ENCODE measurements around the gene SLC25A44.

SLC25A44 gene

GRCh38 chr1:156244126-156244525 is 50.2 kb downstream of the SLC25A44 start:
- no peak for DNase-seq

GRCh38 chr1:156244712-156245111 is 50.8 kb downstream of the SLC25A44 start:
- DNase-seq, result no peak

- no peak for DNase-seq
Measured at GRCh38 chr1:156245451-156246232, 51.7 kb downstream of the SLC25A44 start.

- DNase-seq, result no peak
Measured at GRCh38 chr1:156246241-156246780, 52.4 kb downstream of the SLC25A44 start.

GRCh38 chr1:156246781-156247459 is 53.0 kb downstream of the SLC25A44 start:
- DNase-seq, result no peak

GRCh38 chr1:156247460-156248322 is 53.8 kb downstream of the SLC25A44 start, which contains the start of gene PAQR6:
Gene PAQR6, minus strand, starts transcription at chr1:156248056. Its CDS starts 1,325 bp downstream, at chr1:156246731.
- no peak for DNase-seq

GRCh38 chr1:156248323-156248683 is 54.4 kb downstream of the SLC25A44 start:
- DNase-seq, result no peak

- no peak for DNase-seq
Measured at GRCh38 chr1:156249593-156249992, 55.7 kb downstream of the SLC25A44 start.

GRCh38 chr1:156251527-156251926 is 57.6 kb downstream of the SLC25A44 start:
- no peak for DNase-seq

- DNase-seq, result no peak
Measured at GRCh38 chr1:156253634-156254033, 59.7 kb downstream of the SLC25A44 start.

- no peak for DNase-seq
Measured at GRCh38 chr1:156257711-156258110, 63.8 kb downstream of the SLC25A44 start.

- DNase-seq, result no peak
Measured at GRCh38 chr1:156258859-156259258, 65.0 kb downstream of the SLC25A44 start.

- no peak for DNase-seq
Measured at GRCh38 chr1:156259805-156260204, 65.9 kb downstream of the SLC25A44 start.

- no peak for DNase-seq
Measured at GRCh38 chr1:156260896-156261295, 67.0 kb downstream of the SLC25A44 start.

All from fibroblast of skin of scalp (primary cell).